Bronchial epithelial cell (primary cell): ENCODE results near the gene LRMDA. TPM values are rescaled to one million over a fixed set of nuclear protein-coding genes. Genes with fewer than 3 reads are reported as not detected.

Source experiments
- DNase-seq: peaks from one replicate; pipeline ENCODE4 v3.0.0-alpha.2; 2010; ENCODE audit warnings: low read depth
- FAIRE-seq: peaks from 2 replicates; lab custom pipeline; 2011; peaks lifted over from hg19 to GRCh38; lab: Jason Lieb, UNC
- H3K27me3 ChIP-seq: 2 replicates; pipeline ENCODE4 v1.5.1; 2011; ENCODE audit warnings: low read length; ENCODE audit not compliant: control insufficient read depth, insufficient read depth
- H3K36me3 ChIP-seq: 2 replicates; pipeline ENCODE4 v1.5.1; 2011; ENCODE audit warnings: low read length; ENCODE audit not compliant: control insufficient read depth, insufficient read depth
- H3K4me3 ChIP-seq: 2 replicates; pipeline ENCODE4 v1.5.1; 2011; ENCODE audit warnings: mild to moderate bottlenecking, low read depth, low read length, control low read depth
- CTCF ChIP-seq: IDR thresholded peaks from 2 replicates; pipeline ENCODE4 v1.5.1; 2011; ENCODE audit warnings: mild to moderate bottlenecking, moderate library complexity, low read length, control low read depth, inconsistent platforms; ENCODE audit not compliant: insufficient read depth, severe bottlenecking
- total RNA-seq: library from RNA; depleted of rRNA; stranded (reverse); fragments of >200 nt; gene quantifications from 2 replicates; pipeline ENCODE4 v1.2.1, GENCODE V29; 2014

LRMDA gene
- total RNA-seq, 1 donor from 2014 or later = 1.6 TPM

- H3K27me3 ChIP-seq = no peaks in the 10 kb centered on the region
- no peaks in the 10 kb centered on the region for H3K36me3 ChIP-seq
- H3K4me3 ChIP-seq = no peak overlapping the region
- FAIRE-seq = no peak
- TF ChIP-seq CTCF = no peak
- DNase-seq = no peak
Observed at GRCh38 chr10:75542906-75543305, 111.5 kb downstream of the LRMDA start.

GRCh38 chr10:75544386-75544785 lies 113.0 kb downstream of the LRMDA start:
- no peak for FAIRE-seq
- no peak for DNase-seq
- H3K36me3 ChIP-seq = no peaks in the 10 kb centered on the region
- TF ChIP-seq CTCF = no peak
- H3K27me3 ChIP-seq = no peaks in the 10 kb centered on the region
- H3K4me3 ChIP-seq = no peak overlapping the region

- TF ChIP-seq CTCF = no peak
- DNase-seq = no peak
Observed at GRCh38 chr10:75544993-75545706, 113.7 kb downstream of the LRMDA start.

GRCh38 chr10:75546004-75546403 lies 114.6 kb downstream of the LRMDA start:
- no peak overlapping the region for H3K4me3 ChIP-seq
- TF ChIP-seq CTCF = no peak
- H3K36me3 ChIP-seq = no peaks in the 10 kb centered on the region
- no peaks in the 10 kb centered on the region for H3K27me3 ChIP-seq
- DNase-seq = no peak
- peak; percentile 28 for FAIRE-seq

More at GRCh38 chr10:75544993-75545706, 113.7 kb downstream of the LRMDA start:
- H3K4me3 ChIP-seq = no peak overlapping the region
- no peak for FAIRE-seq
- H3K27me3 ChIP-seq = no peaks in the 10 kb centered on the region
- no peaks in the 10 kb centered on the region for H3K36me3 ChIP-seq

- no peak for FAIRE-seq
- H3K27me3 ChIP-seq = no peaks in the 10 kb centered on the region
- no peaks in the 10 kb centered on the region for H3K36me3 ChIP-seq
- TF ChIP-seq CTCF = no peak
- H3K4me3 ChIP-seq = no peak overlapping the region
- DNase-seq = peak; percentile 30
Observed at GRCh38 chr10:75547391-75548298, 116.2 kb downstream of the LRMDA start.
